Measurements from ENCODE around the gene XYLT1. TPM values are rescaled to one million over a fixed set of nuclear protein-coding genes. Genes with fewer than 3 reads are reported as not detected.

Gene XYLT1
- total RNA-seq, 1 experiment from 2014 or later: 7.6 TPM

- no peak for DNase-seq
- no peak overlapping the region for H3K4me3 ChIP-seq (ENCODE audit: insufficient read depth, low read depth, low read length)
- H3K27me3 ChIP-seq (ENCODE audit: control insufficient read depth, insufficient read depth, low read length): no peaks in the 10 kb centered on the region
- H3K36me3 ChIP-seq (replicated peaks; ENCODE audit: control insufficient read depth, insufficient read depth, low read length): no peaks in the 10 kb centered on the region
Observed at GRCh38 chr16:17271687-17272086, 199.1 kb downstream of the XYLT1 start.

DNA sequence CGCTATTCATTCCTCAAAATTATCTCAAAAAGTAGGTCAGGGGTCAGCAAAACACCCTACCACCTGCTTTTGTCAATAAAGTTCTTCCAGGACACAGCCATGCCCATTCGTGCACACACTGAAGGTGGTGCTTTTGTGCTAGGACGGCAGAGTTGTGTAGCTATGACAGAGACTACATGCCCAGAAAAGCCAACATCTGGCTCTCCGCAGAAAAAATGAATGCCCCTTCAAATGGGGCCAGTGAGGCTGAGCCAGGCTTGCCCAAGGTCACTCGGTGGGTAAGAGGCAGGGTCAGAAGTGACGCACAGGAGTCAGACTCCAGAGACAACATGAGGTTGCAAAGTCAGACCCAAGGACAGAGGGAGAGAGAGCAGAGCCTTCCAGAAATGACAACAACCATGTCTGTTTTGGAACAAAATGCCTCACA is 200.1 kb downstream of the XYLT1 start:
- H3K4me3 ChIP-seq (ENCODE audit: insufficient read depth, low read depth, low read length): no peak overlapping the region
- no peaks in the 10 kb centered on the region for H3K27me3 ChIP-seq (ENCODE audit: control insufficient read depth, insufficient read depth, low read length)
- H3K36me3 ChIP-seq (replicated peaks; ENCODE audit: control insufficient read depth, insufficient read depth, low read length): no peaks in the 10 kb centered on the region
- DNase-seq: no peak

- Histone ChIP-seq H3K4me3 (ENCODE audit: insufficient read depth, low read depth, low read length) (no peak overlapping the region), H3K36me3 (replicated peaks; ENCODE audit: control insufficient read depth, insufficient read depth, low read length) (no peaks in the 10 kb centered on the region)
Observed at GRCh38 chr16:17270111-17270510, 200.6 kb downstream of the XYLT1 start.

GRCh38 chr16:17269439-17269838 is 201.3 kb downstream of the XYLT1 start:
- no peaks in the 10 kb centered on the region for H3K27me3 ChIP-seq (ENCODE audit: control insufficient read depth, insufficient read depth, low read length)
- no peak for DNase-seq
- H3K36me3 ChIP-seq (replicated peaks; ENCODE audit: control insufficient read depth, insufficient read depth, low read length): no peaks in the 10 kb centered on the region
- H3K4me3 ChIP-seq (ENCODE audit: insufficient read depth, low read depth, low read length): no peak overlapping the region

More at GRCh38 chr16:17270111-17270510, 200.6 kb downstream of the XYLT1 start:
- H3K27me3 ChIP-seq (ENCODE audit: control insufficient read depth, insufficient read depth, low read length): no peaks in the 10 kb centered on the region
- DNase-seq: no peak

GRCh38 chr16:17266608-17267313 is 204.0 kb downstream of the XYLT1 start:
- DNase-seq: peak; percentile 28
- H3K36me3 ChIP-seq (replicated peaks; ENCODE audit: control insufficient read depth, insufficient read depth, low read length): no peaks in the 10 kb centered on the region
- H3K4me3 ChIP-seq (ENCODE audit: insufficient read depth, low read depth, low read length): no peak overlapping the region
- no peaks in the 10 kb centered on the region for H3K27me3 ChIP-seq (ENCODE audit: control insufficient read depth, insufficient read depth, low read length)

GRCh38 chr16:17265154-17265553 is 205.6 kb downstream of the XYLT1 start:
- no peak for DNase-seq
- Histone ChIP-seq H3K27me3 (ENCODE audit: control insufficient read depth, insufficient read depth, low read length) (no peaks in the 10 kb centered on the region), H3K4me3 (ENCODE audit: insufficient read depth, low read depth, low read length) (no peak overlapping the region), H3K36me3 (replicated peaks; ENCODE audit: control insufficient read depth, insufficient read depth, low read length) (no peaks in the 10 kb centered on the region)

GRCh38 chr16:17261197-17261858 is 209.4 kb downstream of the XYLT1 start:
- DNase-seq: no peak
- Histone ChIP-seq H3K36me3 (replicated peaks; ENCODE audit: control insufficient read depth, insufficient read depth, low read length) (no peaks in the 10 kb centered on the region), H3K4me3 (ENCODE audit: insufficient read depth, low read depth, low read length) (no peak overlapping the region), H3K27me3 (ENCODE audit: control insufficient read depth, insufficient read depth, low read length) (no peaks in the 10 kb centered on the region)

- Histone ChIP-seq H3K36me3 (replicated peaks; ENCODE audit: control insufficient read depth, insufficient read depth, low read length) (no peaks in the 10 kb centered on the region), H3K4me3 (ENCODE audit: insufficient read depth, low read depth, low read length) (no peak overlapping the region), H3K27me3 (ENCODE audit: control insufficient read depth, insufficient read depth, low read length) (no peaks in the 10 kb centered on the region)
- DNase-seq: no peak
Observed at GRCh38 chr16:17260276-17260849, 210.4 kb downstream of the XYLT1 start.

DNA sequence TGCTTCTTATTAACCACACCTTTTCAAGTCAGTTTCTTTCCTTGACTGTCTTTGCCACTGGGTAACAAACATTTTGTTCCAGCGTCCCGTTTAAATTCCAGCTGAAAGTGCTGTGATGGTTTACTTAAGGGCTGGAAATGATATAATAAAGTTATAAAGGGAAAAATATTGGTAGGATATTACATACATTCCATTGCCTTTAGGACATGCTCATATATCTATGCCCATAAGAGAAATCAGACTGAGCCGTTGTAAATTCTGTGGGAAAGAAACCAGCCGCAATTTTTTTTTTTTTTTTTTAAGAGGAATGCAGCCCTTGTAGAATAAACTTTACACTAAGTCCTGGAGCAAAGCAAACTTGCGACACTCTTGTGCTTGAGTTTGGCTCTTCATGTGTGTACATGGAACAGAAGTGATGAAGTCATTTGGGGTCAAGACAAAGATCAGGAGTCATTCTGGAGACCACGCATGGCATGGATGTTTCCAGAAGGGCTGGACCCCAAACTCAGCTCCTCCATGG is 210.9 kb downstream of the XYLT1 start:
- no peak for DNase-seq
- Histone ChIP-seq H3K36me3 (replicated peaks; ENCODE audit: control insufficient read depth, insufficient read depth, low read length) (no peaks in the 10 kb centered on the region), H3K27me3 (ENCODE audit: control insufficient read depth, insufficient read depth, low read length) (no peaks in the 10 kb centered on the region), H3K4me3 (ENCODE audit: insufficient read depth, low read depth, low read length) (no peak overlapping the region)

DNA sequence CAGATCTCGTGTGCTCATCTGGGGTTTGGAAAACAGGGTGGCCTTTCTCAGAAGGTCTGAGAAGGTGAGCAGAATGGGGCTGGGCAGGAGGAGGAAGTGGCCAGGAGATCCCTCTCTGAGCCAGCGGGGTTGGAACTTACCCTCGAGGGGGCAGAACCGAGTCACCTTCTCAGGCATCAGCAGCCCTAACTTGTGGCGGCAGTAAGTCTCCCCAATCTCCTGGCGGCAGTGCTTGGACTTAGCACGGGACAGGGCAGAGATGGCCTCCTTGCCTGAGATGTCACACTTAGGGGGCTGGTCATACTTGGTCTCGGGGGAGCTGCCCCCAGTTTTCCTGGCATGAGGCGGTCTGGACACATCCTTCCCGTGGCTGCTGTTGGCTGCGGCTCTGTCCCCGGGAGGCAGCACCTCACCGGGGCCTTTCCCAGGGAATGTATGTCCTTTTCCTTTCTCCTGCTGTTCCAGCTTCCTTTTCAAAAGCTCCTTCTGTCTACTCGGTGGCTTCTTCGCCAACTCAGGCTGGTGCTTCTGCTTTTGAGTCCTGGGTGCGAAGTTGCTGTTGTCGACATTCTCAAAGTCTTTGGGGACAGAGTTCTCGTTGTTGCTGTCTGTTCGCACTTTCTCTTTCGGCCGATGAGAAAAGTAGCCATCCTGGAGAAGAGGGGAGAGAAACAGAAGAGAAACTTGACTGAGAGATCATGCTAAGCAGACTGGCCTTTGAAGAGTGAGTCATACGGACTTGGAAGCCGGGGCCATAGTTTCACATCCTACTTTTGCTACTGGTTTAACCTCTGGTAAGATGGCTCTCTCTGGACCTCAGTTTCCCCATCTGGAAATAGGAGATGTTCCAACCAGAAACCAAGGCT is 211.7 kb downstream of the XYLT1 start:
- H3K4me3 ChIP-seq (ENCODE audit: insufficient read depth, low read depth, low read length): no peak overlapping the region
- peak; percentile 47 for DNase-seq
- H3K27me3 ChIP-seq (ENCODE audit: control insufficient read depth, insufficient read depth, low read length): no peaks in the 10 kb centered on the region
- no peaks in the 10 kb centered on the region for H3K36me3 ChIP-seq (replicated peaks; ENCODE audit: control insufficient read depth, insufficient read depth, low read length)

DNA sequence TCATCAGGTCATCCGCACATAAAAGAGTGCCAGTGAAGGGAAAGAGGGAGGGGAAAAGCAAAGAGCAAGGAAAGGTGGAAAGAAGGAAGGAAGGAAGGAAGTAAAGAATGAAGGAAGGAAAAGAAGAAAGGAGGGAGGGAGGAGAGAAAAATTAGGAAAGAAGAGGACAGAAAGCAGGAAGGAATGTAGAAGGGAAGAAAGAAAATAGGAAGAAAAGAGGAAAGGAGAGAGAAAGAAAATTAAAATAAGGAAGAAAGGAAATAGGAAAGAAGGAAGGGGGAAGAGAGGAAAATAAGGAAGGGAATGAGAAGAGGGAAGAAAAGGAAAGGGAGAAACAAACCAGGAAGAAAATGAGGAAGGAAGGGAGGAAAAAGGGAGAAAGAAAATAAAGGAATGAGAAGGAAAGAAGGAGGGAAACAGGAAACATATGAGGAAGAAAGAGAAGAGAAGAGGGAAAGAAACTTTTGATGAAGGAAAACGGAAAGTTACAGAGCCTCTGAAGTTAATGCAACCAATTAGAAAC is 212.6 kb downstream of the XYLT1 start:
- H3K36me3 ChIP-seq (replicated peaks; ENCODE audit: control insufficient read depth, insufficient read depth, low read length): no peaks in the 10 kb centered on the region
- H3K27me3 ChIP-seq (ENCODE audit: control insufficient read depth, insufficient read depth, low read length): no peaks in the 10 kb centered on the region
- H3K4me3 ChIP-seq (ENCODE audit: insufficient read depth, low read depth, low read length): no peak overlapping the region
- DNase-seq: no peak

DNA sequence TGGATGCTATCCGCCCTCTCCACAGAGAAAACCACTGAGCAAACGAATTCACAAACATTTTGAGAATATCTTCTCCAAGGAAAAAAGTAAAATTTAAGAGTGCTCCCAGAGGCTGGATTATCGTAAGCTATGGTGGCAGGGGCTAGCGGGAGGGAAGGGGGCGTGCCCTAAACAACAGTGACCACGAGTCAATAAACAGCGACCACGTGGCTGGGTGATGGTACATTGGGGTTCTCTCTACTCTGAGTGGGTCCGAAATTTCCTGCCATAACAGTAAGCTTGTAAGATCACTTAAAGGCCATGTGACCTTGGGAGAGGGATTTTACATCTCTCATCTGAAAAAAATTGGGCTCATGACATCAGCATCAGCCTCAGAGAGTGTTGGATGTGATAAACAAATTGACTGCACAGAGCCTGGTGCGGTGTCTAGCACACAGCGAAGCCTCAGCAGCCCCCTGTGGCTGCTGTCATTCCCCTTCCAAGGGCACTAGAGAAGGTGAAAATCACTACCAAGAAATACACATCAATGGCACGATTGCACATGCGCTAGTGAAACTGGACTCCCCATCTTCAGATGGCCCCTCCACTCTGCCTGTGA is 213.2 kb downstream of the XYLT1 start:
- Histone ChIP-seq H3K4me3 (ENCODE audit: insufficient read depth, low read depth, low read length) (no peak overlapping the region), H3K27me3 (ENCODE audit: control insufficient read depth, insufficient read depth, low read length) (no peaks in the 10 kb centered on the region), H3K36me3 (replicated peaks; ENCODE audit: control insufficient read depth, insufficient read depth, low read length) (no peaks in the 10 kb centered on the region)
- DNase-seq: no peak

- no peak for DNase-seq
- H3K36me3 ChIP-seq (replicated peaks; ENCODE audit: control insufficient read depth, insufficient read depth, low read length): no peaks in the 10 kb centered on the region
- H3K27me3 ChIP-seq (ENCODE audit: control insufficient read depth, insufficient read depth, low read length): no peaks in the 10 kb centered on the region
- H3K4me3 ChIP-seq (ENCODE audit: insufficient read depth, low read depth, low read length): no peak overlapping the region
Observed at GRCh38 chr16:17252701-17253100, 218.1 kb downstream of the XYLT1 start.

DNA sequence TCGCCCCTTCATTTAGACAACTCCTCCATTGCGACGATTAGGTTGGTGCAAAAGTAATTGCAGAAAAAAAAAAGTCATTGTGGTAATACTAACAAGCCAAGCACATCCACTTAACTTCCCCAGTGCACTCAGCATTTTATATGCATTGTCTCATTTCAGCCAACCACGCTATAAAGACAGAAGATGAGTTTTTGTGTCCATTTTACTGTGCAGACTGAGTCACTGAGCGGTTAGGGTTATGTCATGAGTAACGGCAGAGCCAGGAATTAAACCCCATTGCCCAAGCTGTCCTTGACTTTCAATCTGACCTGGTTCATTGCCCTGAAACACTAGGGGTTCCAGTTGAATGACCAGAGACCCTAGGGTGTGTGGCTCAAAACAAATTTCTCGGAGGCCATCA is 218.7 kb downstream of the XYLT1 start:
- Histone ChIP-seq H3K36me3 (replicated peaks; ENCODE audit: control insufficient read depth, insufficient read depth, low read length) (no peaks in the 10 kb centered on the region), H3K27me3 (ENCODE audit: control insufficient read depth, insufficient read depth, low read length) (no peaks in the 10 kb centered on the region), H3K4me3 (ENCODE audit: insufficient read depth, low read depth, low read length) (no peak overlapping the region)
- no peak for DNase-seq
